Activated CD4-positive, alpha-beta T cell treated with anti-CD3 and anti-CD28 coated beads for 36 hours (primary cell): ENCODE results near the gene LAMB2. TPM values are rescaled to one million over a fixed set of nuclear protein-coding genes. Genes with fewer than 3 reads are reported as not detected.
A peak's percentile ranks its signal among the peaks of the same experiment; 100 is the strongest.

Experiments used
- ATAC-seq: fragments of 200-7000 bp; cut with Tn5 transposase; one replicate; pipeline ENCODE4 v1.10.0; 2021; ENCODE audit warnings: mild to moderate bottlenecking, moderate library complexity
- CTCF ChIA-PET: fragments of 350-600 bp; sonication (Branson Sonifier 250); formaldehyde crosslinking; loops from one replicate; lab custom pipeline; 2021; ENCODE audit warnings: antibody characterized with exemption; lab: Charles Lee
- POLR2A ChIA-PET: fragments of 350-600 bp; sonication (Branson Sonifier 250); formaldehyde crosslinking; loops from one replicate; lab custom pipeline; 2021; ENCODE audit warnings: antibody characterized with exemption, inconsistent platforms; lab: Charles Lee
- DNase-seq: peaks from one replicate; pipeline ENCODE4 v3.0.0-alpha.2; 2020
- H3K27ac Mint-ChIP-seq: one replicate; pipeline ENCODE4 v1.8.0; 2021; ENCODE audit warnings: mixed read lengths
- H3K27me3 Mint-ChIP-seq: one replicate; pipeline ENCODE4 v1.8.0; 2021; ENCODE audit warnings: mixed read lengths
- H3K36me3 Mint-ChIP-seq: one replicate; pipeline ENCODE4 v1.8.0; 2021; ENCODE audit warnings: low read depth, mixed read lengths
- H3K4me1 Mint-ChIP-seq: one replicate; pipeline ENCODE4 v1.8.0; 2021; ENCODE audit warnings: mixed read lengths
- H3K4me3 Mint-ChIP-seq: one replicate; pipeline ENCODE4 v1.8.0; 2021; ENCODE audit warnings: mild to moderate bottlenecking, moderate library complexity, mixed read lengths
- H3K9me3 Mint-ChIP-seq: one replicate; pipeline ENCODE4 v1.8.0; 2021; ENCODE audit warnings: low read depth, mixed read lengths
- intact Hi-C, 2 experiments: fragments of 100-400 bp; cut with DNase I in 1 of 2; cut with micrococcal nuclease in 1 of 2; formaldehyde crosslinking; loops; one replicate each; pipeline versions ENCODE4 v1.14.2 to v1.15.1; 2022 to 2024; cut with DNase I, micrococcal nuclease
- total RNA-seq, 2 experiments: library from RNA; stranded (reverse); gene quantifications; one replicate each; pipeline ENCODE4 v1.2.3, GENCODE V29; 2021

Gene LAMB2
- total RNA-seq, 2 experiments from 2014 or later: 0.71 TPM; not detected in 1

GRCh38 chr3:49171119-49171774, 38.4 kb upstream of the LAMB2 start, which contains the start of gene KLHDC8B:
TSS of gene KLHDC8B (plus strand) at chr3:49171598. CDS start at chr3:49172770, 1,172 bp downstream.
- Mint-ChIP-seq H3K27me3 (no peaks in the 10 kb centered on the region), H3K4me1 (peaks cover 17% of the 10 kb centered on the region)

GRCh38 chr3:49170744-49171118, 37.9 kb upstream of the LAMB2 start:
- no peak for ATAC-seq
- POLR2A ChIA-PET: interaction anchor here (0.6 kb wide), 1 partner anchor 278 kb away, joined by 3 read pairs; no protein-coding TSS in a partner anchor
- peak overlapping the region; percentile 76 for H3K27ac Mint-ChIP-seq
- CTCF ChIA-PET: interaction anchor here (0.6 to 2.5 kb wide), 19 partner anchors 9 to 791 kb away, joined by 3 to 12 read pairs (median 4); partner anchors contain the start of gene USP19
- H3K27me3 Mint-ChIP-seq: no peaks in the 10 kb centered on the region
- intact Hi-C loops: loop anchor here (1.0 kb wide), 4 partner anchors 107 to 300 kb away; partner anchors contain the start of genes C3orf62 (in 1 of the 2), DAG1 (in 1 of the 2) and USP4 (in 1 of the 2)
- no peaks in the 10 kb centered on the region for H3K9me3 Mint-ChIP-seq
- DNase-seq: no peak
- peak overlapping the region; percentile 78 for H3K4me3 Mint-ChIP-seq
- H3K36me3 Mint-ChIP-seq: peaks cover 6% of the 10 kb centered on the region
- H3K4me1 Mint-ChIP-seq: peaks cover 18% of the 10 kb centered on the region

More at GRCh38 chr3:49171119-49171774, 38.4 kb upstream of the LAMB2 start, which contains the start of gene KLHDC8B:
- H3K4me3 Mint-ChIP-seq: peak within 1 kb of the TSS; percentile 78
- DNase-seq (peak; percentile 92), ATAC-seq (peak; percentile 87)
- no peaks in the 10 kb centered on the region for H3K9me3 Mint-ChIP-seq
- ChIA-PET POLR2A (interaction anchor here (0.6 kb wide), 1 partner anchor 278 kb away, joined by 3 read pairs; no protein-coding TSS in a partner anchor), CTCF (interaction anchor here (0.6 to 2.5 kb wide), 16 partner anchors 10 to 790 kb away, joined by 3 to 12 read pairs (median 4); partner anchors contain the start of gene WDR6)
- H3K27ac Mint-ChIP-seq: peak within 1 kb of the TSS; percentile 76
- peaks cover 4% of the 10 kb centered on the region for H3K36me3 Mint-ChIP-seq
- intact Hi-C loops: loop anchor here (1.0 kb wide), 4 partner anchors 106 to 299 kb away; partner anchors contain the start of genes C3orf62 (in 1 of the 2), DAG1 (in 1 of the 2) and USP4 (in 1 of the 2)

- ATAC-seq (no peak), DNase-seq (no peak)
- intact Hi-C loops: loop anchor here in 1 of 2 experiments (1.0 to 5.0 kb wide), 8 partner anchors 47 to 303 kb away; partner anchors contain the start of genes ARIH2, DAG1, QARS1 and QRICH1
- POLR2A ChIA-PET: no interaction called here
- Mint-ChIP-seq H3K27me3 (no peaks in the 10 kb centered on the region), H3K4me3 (peak overlapping the region; percentile 90), H3K36me3 (peaks cover 30% of the 10 kb centered on the region), H3K4me1 (peaks cover 38% of the 10 kb centered on the region), H3K27ac (peak overlapping the region; percentile 89), H3K9me3 (no peaks in the 10 kb centered on the region)
- CTCF ChIA-PET: interaction anchor here (0.6 kb wide), 2 partner anchors 58 to 890 kb away, joined by 3 to 4 read pairs; no protein-coding TSS in a partner anchor
Measured at GRCh38 chr3:49166752-49167556, 34.1 kb upstream of the LAMB2 start.

GRCh38 chr3:49165771-49166751, 33.2 kb upstream of the LAMB2 start, which contains the start of gene CCDC71:
TSS of gene CCDC71 (minus strand) at chr3:49166331. CDS start at chr3:49164208, 2,123 bp downstream.
- CTCF ChIA-PET: interaction anchor here (0.6 to 1.2 kb wide), 2 partner anchors 9 to 57 kb away, joined by 3 to 4 read pairs; no protein-coding TSS in a partner anchor
- DNase-seq (peak; percentile 88), ATAC-seq (peak; percentile 81)
- no peaks in the 10 kb centered on the region for H3K9me3 Mint-ChIP-seq
- POLR2A ChIA-PET: no interaction called here
- peaks cover 32% of the 10 kb centered on the region for H3K36me3 Mint-ChIP-seq
- H3K4me3 Mint-ChIP-seq: peak within 1 kb of the TSS; percentile 90
- no peaks in the 10 kb centered on the region for H3K27me3 Mint-ChIP-seq
- peaks cover 39% of the 10 kb centered on the region for H3K4me1 Mint-ChIP-seq
- H3K27ac Mint-ChIP-seq: peak within 1 kb of the TSS; percentile 89
- intact Hi-C loops: loop anchor here in 1 of 2 experiments (1.0 to 5.0 kb wide), 8 partner anchors 46 to 304 kb away; partner anchors contain the start of genes ARIH2, DAG1, QARS1 and QRICH1

GRCh38 chr3:49164983-49165720, 32.3 kb upstream of the LAMB2 start:
- POLR2A ChIA-PET: interaction anchor here (0.5 to 1.5 kb wide), 2 partner anchors 71 to 306 kb away, joined by 3 to 5 read pairs; partner anchors contain the start of gene QRICH1
- intact Hi-C loops: loop anchor here in 1 of 2 experiments (5.0 kb wide), 1 partner anchor 248 kb away; the partner anchor contains the start of gene ARIH2
- Mint-ChIP-seq H3K27ac (peak overlapping the region; percentile 87), H3K36me3 (peaks cover 32% of the 10 kb centered on the region), H3K9me3 (no peaks in the 10 kb centered on the region), H3K27me3 (no peaks in the 10 kb centered on the region), H3K4me1 (peaks cover 32% of the 10 kb centered on the region), H3K4me3 (peak overlapping the region; percentile 90)
- CTCF ChIA-PET: interaction anchor here (0.7 to 1.3 kb wide), 7 partner anchors 8 to 177 kb away, joined by 3 to 6 read pairs (median 4); partner anchors contain the start of gene QRICH1
- no peak for DNase-seq
- no peak for ATAC-seq

GRCh38 chr3:49163609-49164008, 30.8 kb upstream of the LAMB2 start:
- Mint-ChIP-seq H3K27me3 (no peaks in the 10 kb centered on the region), H3K9me3 (no peaks in the 10 kb centered on the region), H3K36me3 (peaks cover 32% of the 10 kb centered on the region), H3K4me1 (peaks cover 32% of the 10 kb centered on the region), H3K27ac (no peak overlapping the region), H3K4me3 (no peak overlapping the region)
- DNase-seq (no peak), ATAC-seq (no peak)
- ChIA-PET CTCF (no interaction called here), POLR2A (no interaction called here)
- intact Hi-C loops: no loop called here

GRCh38 chr3:49162751-49163419, 30.0 kb upstream of the LAMB2 start:
- no peaks in the 10 kb centered on the region for H3K9me3 Mint-ChIP-seq
- H3K4me3 Mint-ChIP-seq: no peak overlapping the region
- CTCF ChIA-PET: no interaction called here
- H3K27me3 Mint-ChIP-seq: no peaks in the 10 kb centered on the region
- intact Hi-C loops: no loop called here
- H3K27ac Mint-ChIP-seq: no peak overlapping the region
- peaks cover 35% of the 10 kb centered on the region for H3K4me1 Mint-ChIP-seq
- peaks cover 33% of the 10 kb centered on the region for H3K36me3 Mint-ChIP-seq
- DNase-seq (no peak), ATAC-seq (no peak)
- POLR2A ChIA-PET: no interaction called here

GRCh38 chr3:49161808-49162530, 29.1 kb upstream of the LAMB2 start:
- ChIA-PET POLR2A (no interaction called here), CTCF (interaction anchor here (0.7 kb wide), 1 partner anchor 8 kb away, joined by 3 read pairs; no protein-coding TSS in a partner anchor)
- Mint-ChIP-seq H3K4me1 (peaks cover 35% of the 10 kb centered on the region), H3K36me3 (peaks cover 33% of the 10 kb centered on the region), H3K9me3 (no peaks in the 10 kb centered on the region), H3K4me3 (no peak overlapping the region), H3K27ac (no peak overlapping the region), H3K27me3 (no peaks in the 10 kb centered on the region)
- intact Hi-C loops: no loop called here
- ATAC-seq: peak; percentile 10
- no peak for DNase-seq

GRCh38 chr3:49161197-49161596, 28.3 kb upstream of the LAMB2 start:
- ChIA-PET POLR2A (no interaction called here), CTCF (no interaction called here)
- intact Hi-C loops: no loop called here
- Mint-ChIP-seq H3K27ac (no peak overlapping the region), H3K27me3 (no peaks in the 10 kb centered on the region), H3K9me3 (no peaks in the 10 kb centered on the region), H3K36me3 (peaks cover 29% of the 10 kb centered on the region), H3K4me3 (no peak overlapping the region), H3K4me1 (peaks cover 29% of the 10 kb centered on the region)
- DNase-seq (no peak), ATAC-seq (no peak)
